H9 (cell line): ENCODE results near the gene FCN2. TPM values are rescaled to one million over a fixed set of nuclear protein-coding genes. Genes with fewer than 3 reads are reported as not detected.

ENCODE experiments used
- DNase-seq: peaks from one replicate; pipeline ENCODE4 v3.0.0-alpha.2; 2017
- H2AFZ ChIP-seq: one replicate; pipeline ENCODE4 v1.6.1; 2013; ENCODE audit warnings: mild to moderate bottlenecking, low read length, control low read depth, moderate library complexity
- H2AK5ac ChIP-seq: 2 replicates; pipeline ENCODE4 v1.6.1; 2013; ENCODE audit warnings: low read length, control low read depth, mixed read lengths; ENCODE audit not compliant: insufficient read length
- H2BK120ac ChIP-seq: one replicate; pipeline ENCODE4 v1.6.1; 2013; ENCODE audit warnings: low read depth, mild to moderate bottlenecking, low read length, control low read depth, inconsistent platforms; ENCODE audit not compliant: poor library complexity, severe bottlenecking
- H2BK12ac ChIP-seq: 2 replicates; pipeline ENCODE4 v1.6.1; 2013; ENCODE audit warnings: low read length, control low read depth, mixed read lengths, low read depth; ENCODE audit not compliant: insufficient read length
- H2BK15ac ChIP-seq: 2 replicates; pipeline ENCODE4 v1.6.1; 2013; ENCODE audit warnings: low read depth, low read length, control low read depth
- H2BK20ac ChIP-seq: one replicate; pipeline ENCODE4 v1.6.1; 2013; ENCODE audit warnings: low read depth, mild to moderate bottlenecking, low read length, control low read depth, inconsistent platforms; ENCODE audit not compliant: poor library complexity, severe bottlenecking
- H2BK5ac ChIP-seq: 2 replicates; pipeline ENCODE4 v1.6.1; 2013; ENCODE audit warnings: low read length, control low read depth, mixed read lengths; ENCODE audit not compliant: insufficient read length
- H3K14ac ChIP-seq: 2 replicates; pipeline ENCODE4 v1.6.1; 2013; ENCODE audit warnings: low read length, control low read depth; ENCODE audit not compliant: insufficient read depth
- H3K18ac ChIP-seq: 2 replicates; pipeline ENCODE4 v1.6.1; 2013; ENCODE audit warnings: low read depth, mild to moderate bottlenecking, mixed read lengths, low read length, control low read depth; ENCODE audit not compliant: insufficient read length
- H3K23ac ChIP-seq: 2 replicates; pipeline ENCODE4 v1.6.1; 2013; ENCODE audit warnings: low read length, control low read depth, mixed read lengths, low read depth; ENCODE audit not compliant: insufficient read length
- H3K23me2 ChIP-seq: 2 replicates; pipeline ENCODE4 v1.6.1; 2013; ENCODE audit warnings: low read depth, mild to moderate bottlenecking, mixed read lengths, low read length, control low read depth; ENCODE audit not compliant: insufficient read length, poor library complexity, severe bottlenecking
- H3K27ac ChIP-seq: 2 replicates; pipeline ENCODE4 v1.5.1; 2013; ENCODE audit warnings: low read length, control low read depth, mixed read lengths, low read depth; ENCODE audit not compliant: insufficient read length
- H3K27me3 ChIP-seq: 2 replicates; pipeline ENCODE4 v1.6.1; 2013; ENCODE audit warnings: low read length, control low read depth, inconsistent platforms; ENCODE audit not compliant: insufficient read depth
- H3K4ac ChIP-seq: 2 replicates; pipeline ENCODE4 v1.6.1; 2013; ENCODE audit warnings: low read depth, mild to moderate bottlenecking, control low read depth, inconsistent platforms, low read length, moderate library complexity
- H3K4me1 ChIP-seq: 2 replicates; pipeline ENCODE4 v1.6.1; 2013; ENCODE audit warnings: low read length, control low read depth, inconsistent platforms; ENCODE audit not compliant: insufficient read depth
- H3K4me2 ChIP-seq: 2 replicates; pipeline ENCODE4 v1.6.1; 2013; ENCODE audit warnings: low read length, control low read depth, mixed read lengths; ENCODE audit not compliant: insufficient read length, insufficient read depth
- H3K56ac ChIP-seq: 2 replicates; pipeline ENCODE4 v1.6.1; 2013; ENCODE audit warnings: low read depth, mild to moderate bottlenecking, mixed read lengths, low read length, control low read depth; ENCODE audit not compliant: insufficient read length
- H3K79me1 ChIP-seq: 2 replicates; pipeline ENCODE4 v1.6.1; 2013; ENCODE audit warnings: low read depth, mild to moderate bottlenecking, moderate library complexity, low read length, control low read depth, inconsistent platforms; ENCODE audit not compliant: insufficient read depth, poor library complexity, severe bottlenecking
- H3K79me2 ChIP-seq: 2 replicates; pipeline ENCODE4 v1.6.1; 2013; ENCODE audit warnings: low read length, control low read depth, inconsistent platforms; ENCODE audit not compliant: insufficient read depth
- H3K9ac ChIP-seq: 2 replicates; pipeline ENCODE4 v1.6.1; 2013; ENCODE audit warnings: low read length, control low read depth, mixed read lengths; ENCODE audit not compliant: insufficient read length; ENCODE audit errors: extremely low read depth
- H3K9me3 ChIP-seq: one replicate; pipeline ENCODE4 v1.6.1; 2013; ENCODE audit warnings: low read depth, low read length, inconsistent platforms; ENCODE audit not compliant: control insufficient read depth
- H3T11ph ChIP-seq: one replicate; pipeline ENCODE4 v1.6.1; 2013; ENCODE audit warnings: mild to moderate bottlenecking, low read length, control low read depth, inconsistent platforms
- H4K20me1 ChIP-seq: one replicate; pipeline ENCODE4 v1.6.1; 2013; ENCODE audit not compliant: control insufficient read depth, insufficient read length, insufficient read depth
- H4K5ac ChIP-seq: 2 replicates; pipeline ENCODE4 v1.6.1; 2013; ENCODE audit warnings: low read depth, mild to moderate bottlenecking, mixed read lengths, low read length, control low read depth; ENCODE audit not compliant: insufficient read length
- H4K8ac ChIP-seq: replicated peaks from 2 replicates; pipeline ENCODE4 v1.6.1; 2013; ENCODE audit warnings: low read length, control low read depth, mixed read lengths, low read depth; ENCODE audit not compliant: insufficient read length
- H4K91ac ChIP-seq: 2 replicates; pipeline ENCODE4 v1.6.1; 2013; ENCODE audit warnings: low read depth, mild to moderate bottlenecking, moderate library complexity, mixed read lengths, low read length, control low read depth; ENCODE audit not compliant: insufficient read length
- H3K27ac Mint-ChIP-seq, 3 experiments: 2 replicates in 2 of 3; 3 replicates in 1 of 3; pipeline ENCODE4 v1.8.0; 2020 to 2021; ENCODE audit warnings: mixed read lengths in 3 of 3, mild to moderate bottlenecking in 1 of 3, moderate library complexity in 1 of 3
- H3K27me3 Mint-ChIP-seq: 2 replicates; pipeline ENCODE4 v1.8.0; 2021; ENCODE audit warnings: low read depth, mild to moderate bottlenecking, moderate library complexity, mixed read lengths
- H3K36me3 Mint-ChIP-seq, 3 experiments: 2 replicates in 2 of 3; 3 replicates in 1 of 3; pipeline ENCODE4 v1.8.0; 2020 to 2021; ENCODE audit warnings: low read depth in 3 of 3, mixed read lengths in 3 of 3; ENCODE audit not compliant: insufficient read depth in 1 of 3
- H3K4me1 Mint-ChIP-seq, 2 experiments: 2 replicates each; pipeline ENCODE4 v1.8.0; 2020; ENCODE audit warnings: mixed read lengths in 2 of 2
- H3K4me3 Mint-ChIP-seq, 2 experiments: 2 replicates in 1 of 2; 3 replicates in 1 of 2; pipeline ENCODE4 v1.8.0; 2020 to 2021; ENCODE audit warnings: mild to moderate bottlenecking in 2 of 2, mixed read lengths in 2 of 2, moderate library complexity in 1 of 2
- H3K9me3 Mint-ChIP-seq, 2 experiments: 2 replicates in 1 of 2; 3 replicates in 1 of 2; pipeline ENCODE4 v1.8.0; 2020; ENCODE audit warnings: mild to moderate bottlenecking in 2 of 2, mixed read lengths in 2 of 2, moderate library complexity in 1 of 2
- CTCF ChIP-seq: fragments of 200-600 bp; sonication (generic); conservative IDR thresholded peaks from 3 replicates; pipeline ENCODE4 v1.8.0; 2021; ENCODE audit warnings: antibody characterized with exemption, mild to moderate bottlenecking
- WGBS: extraction: QIAGEN DNeasy Blood & Tissue Kit; methylation state at CpG from one replicate; pipeline ENCODE4 v1.1.7; 2013; ENCODE audit warnings: missing lambda C conversion rate, low lambda C conversion rate, mixed read lengths; ENCODE audit not compliant: insufficient read length; ENCODE audit errors: extremely low coverage; 5-methylcytosine and 5-hydroxymethylcytosine counted together
- total RNA-seq: library from RNA; stranded (reverse); gene quantifications from 2 replicates; pipeline ENCODE4 v1.2.1, GENCODE V29; 2021

FCN2 gene
- total RNA-seq, 1 experiment from 2014 or later: not detected

DNA sequence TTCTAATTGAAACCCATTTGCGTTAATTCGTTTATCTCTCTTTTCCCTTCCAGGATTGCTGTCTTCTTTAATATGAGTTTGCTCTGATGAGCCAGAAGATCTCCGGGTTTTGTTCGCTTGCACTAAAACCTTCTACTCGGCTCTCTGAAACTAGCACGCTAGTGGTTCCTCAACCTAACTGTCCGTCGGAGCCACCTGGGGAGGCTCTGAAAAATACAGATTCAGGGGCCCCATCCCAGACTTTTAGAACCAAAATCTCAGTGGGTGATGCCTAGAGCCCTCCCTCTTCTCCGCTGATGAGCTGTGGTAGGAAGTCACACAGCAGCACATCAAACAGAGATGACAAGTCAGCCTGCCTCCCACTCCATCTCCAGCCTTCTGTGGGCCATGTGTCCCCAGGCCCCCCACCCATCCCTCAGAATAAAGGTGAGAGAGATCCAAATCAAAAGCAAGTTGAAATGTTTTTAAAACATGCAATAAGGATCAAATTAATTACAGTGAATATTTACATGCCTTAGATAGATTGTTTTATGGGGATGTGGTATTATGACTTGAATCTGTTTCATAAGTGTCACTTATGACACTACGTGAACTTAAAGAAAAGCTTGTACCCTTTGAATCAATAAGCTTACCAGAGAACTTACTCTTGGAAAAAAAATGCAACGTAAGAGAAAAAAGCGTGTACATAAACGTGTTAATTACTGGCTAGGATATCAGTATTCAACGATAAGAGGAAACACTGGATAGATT is 16.4 kb downstream of the FCN2 start:
- H3K79me1 ChIP-seq: no peaks in the 10 kb centered on the region
- H3K23me2 ChIP-seq: no peaks in the 10 kb centered on the region
- Mint-ChIP-seq H3K27ac (no peak overlapping the region), H3K36me3 (peaks cover 0 to 18% (median 6%) of the 10 kb centered on the region in 3 experiments; a peak in 4 of 7 replicates), H3K4me1 (no peaks in the 10 kb centered on the region), H3K9me3 (peaks cover 24 to 30% of the 10 kb centered on the region in 2 experiments), H3K4me3 (no peak overlapping the region), H3K27me3 (peaks cover 7% of the 10 kb centered on the region)
- H4K20me1 ChIP-seq: no peaks in the 10 kb centered on the region
- no peak overlapping the region for H2BK20ac ChIP-seq
- no peak overlapping the region for H3K9ac ChIP-seq
- H3K23ac ChIP-seq: no peak overlapping the region
- no peak overlapping the region for H4K8ac ChIP-seq
- H3K9me3 ChIP-seq: peaks cover 7% of the 10 kb centered on the region
- H3K27ac ChIP-seq: no peak overlapping the region
- no peak overlapping the region for H3K4ac ChIP-seq
- no peak overlapping the region for H2BK120ac ChIP-seq
- WGBS: no CpG with 5 or more reads among the region's 14 CpGs
- H3K56ac ChIP-seq: no peak overlapping the region
- no peak overlapping the region for H2AK5ac ChIP-seq
- no peak overlapping the region for H2AFZ ChIP-seq
- H2BK12ac ChIP-seq: no peak overlapping the region
- no peak overlapping the region for H4K5ac ChIP-seq
- DNase-seq: no peak
- no peak overlapping the region for H3K4me2 ChIP-seq
- no peak overlapping the region for H3T11ph ChIP-seq
- no peaks in the 10 kb centered on the region for H3K4me1 ChIP-seq
- no peak overlapping the region for H4K91ac ChIP-seq
- no peaks in the 10 kb centered on the region for H3K27me3 ChIP-seq
- TF ChIP-seq CTCF: no peak
- no peak overlapping the region for H3K18ac ChIP-seq
- no peak overlapping the region for H2BK15ac ChIP-seq
- H3K79me2 ChIP-seq: no peaks in the 10 kb centered on the region
- H2BK5ac ChIP-seq: no peak overlapping the region
- H3K14ac ChIP-seq: no peak overlapping the region
